ENCODE data around the gene ZNF214. TPM values are rescaled to one million over a fixed set of nuclear protein-coding genes. Genes with fewer than 3 reads are reported as not detected.
"Not testable (repeated sequence)": the region's sequence is repeated elsewhere in the genome, so short reads cannot be mapped to it uniquely, and the experiment has no call there.

Gene ZNF214
- polyA plus RNA-seq, 10 donors, result 1.3 to 3.0 (median 2.3) TPM

DNA sequence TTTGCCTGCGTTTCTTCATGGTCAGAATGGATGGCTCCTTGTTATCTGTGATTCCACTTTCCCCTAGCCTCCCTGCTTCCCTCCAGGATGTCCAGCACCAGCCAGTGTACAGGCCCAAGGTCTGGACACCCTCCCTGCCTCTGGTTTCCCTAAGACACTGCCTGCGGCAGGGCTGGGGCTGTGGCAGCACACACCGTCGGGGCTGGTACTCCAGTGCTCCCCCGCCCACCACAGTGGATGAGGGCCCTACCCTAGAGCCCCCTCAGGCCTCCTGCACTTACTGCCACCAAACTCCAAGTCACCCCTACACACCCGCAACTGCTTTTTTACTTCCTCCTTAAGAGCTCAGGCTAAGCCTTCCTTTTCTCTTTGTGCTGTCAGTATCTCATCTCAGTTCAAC is 28.9 kb downstream of the ZNF214 start:
- DNase-seq, result no peak

DNA sequence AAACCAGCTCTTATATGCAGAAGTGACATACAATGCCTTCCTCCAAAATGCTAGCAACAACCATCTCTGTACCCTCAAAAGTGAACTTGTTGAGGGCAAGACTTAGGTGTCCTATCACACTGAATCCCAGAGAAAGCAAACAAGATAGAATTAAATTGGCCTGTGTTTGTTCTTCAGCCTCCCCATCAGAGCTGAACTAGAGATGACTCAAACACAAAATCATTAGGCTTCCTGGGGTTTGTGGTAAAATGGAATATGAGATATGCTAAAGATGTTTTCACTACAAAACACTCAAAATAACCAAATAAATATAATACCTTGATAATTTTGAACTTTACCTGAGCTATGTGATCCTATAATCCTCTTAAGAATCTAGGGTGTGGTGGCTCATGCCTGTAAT is 31.6 kb downstream of the ZNF214 start:
- no peak for DNase-seq

DNA sequence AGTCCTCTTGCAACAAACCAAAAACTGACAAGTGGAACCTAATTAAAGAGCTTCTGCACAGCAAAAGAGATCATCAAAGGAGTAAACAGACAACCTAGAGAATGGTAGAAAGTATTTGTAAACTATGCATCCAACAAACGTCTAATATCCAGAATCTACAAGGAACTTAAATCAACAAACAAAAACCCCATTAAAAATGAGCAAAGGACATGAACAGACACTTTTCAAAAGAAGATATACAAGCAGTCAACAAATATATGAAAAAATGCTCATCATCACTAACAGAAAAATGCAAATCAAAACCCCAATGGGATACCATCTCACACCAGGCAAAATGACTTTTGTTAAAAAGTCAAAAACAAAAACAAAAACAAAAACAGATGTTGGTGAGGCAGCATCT is 33.7 kb downstream of the ZNF214 start:
- no peak for DNase-seq

DNA sequence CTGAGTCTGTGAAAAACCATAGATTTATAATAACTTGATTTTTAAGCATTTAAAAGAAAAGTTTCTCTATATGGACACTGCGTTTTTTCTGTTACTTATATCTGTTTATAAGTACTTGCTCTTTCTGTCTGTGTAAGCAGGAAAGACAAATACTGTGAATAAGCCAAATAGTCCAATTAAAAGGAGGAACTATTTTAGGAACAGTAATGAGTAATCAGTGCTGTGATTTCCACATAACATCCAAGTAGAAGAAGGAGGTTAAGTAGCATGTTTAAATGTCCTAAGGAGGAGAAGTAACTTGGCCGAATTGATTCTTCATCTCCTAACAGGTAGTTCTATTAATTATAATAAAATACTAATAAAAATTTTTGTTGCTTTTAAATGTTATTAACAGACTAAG is 40.8 kb downstream of the ZNF214 start:
- DNase-seq, result no peak

DNA sequence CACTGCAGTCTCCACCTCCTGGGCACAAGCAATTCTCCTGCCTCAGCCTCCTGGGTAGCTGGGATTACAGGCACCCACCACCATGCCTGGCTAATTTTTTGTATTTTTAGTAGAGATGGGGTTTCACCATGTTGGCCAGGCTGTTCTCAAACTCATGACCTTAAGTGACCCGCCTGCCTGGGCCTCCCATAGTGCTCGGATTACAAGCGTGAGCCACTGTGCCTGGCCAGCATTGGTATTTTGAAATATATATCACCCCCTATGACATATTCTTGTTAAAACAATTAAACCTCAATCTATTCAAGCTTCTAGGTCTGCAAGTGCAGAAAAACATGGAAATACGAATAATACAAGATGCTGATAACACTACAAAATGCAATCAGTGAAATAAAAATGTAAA is 50.3 kb downstream of the ZNF214 start:
- not testable (repeated sequence) for DNase-seq

DNA sequence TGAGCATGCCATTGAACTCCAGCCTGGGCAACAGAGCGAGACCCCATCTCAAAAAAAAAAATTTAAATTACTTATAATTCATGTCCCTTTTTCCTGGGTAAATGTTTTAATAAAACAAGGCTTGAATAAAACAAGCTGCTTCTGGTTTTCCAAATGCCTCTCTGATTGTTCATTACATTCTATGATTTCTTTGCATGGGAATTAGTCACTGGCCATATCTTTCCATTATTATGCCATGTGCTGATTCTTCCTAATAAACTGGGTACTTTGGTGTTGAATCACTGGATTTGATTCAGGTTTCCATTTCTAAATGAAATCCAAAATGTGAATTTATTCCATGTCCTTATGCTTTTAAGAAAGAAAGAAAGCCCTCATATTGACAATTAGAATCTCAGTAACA is 51.3 kb downstream of the ZNF214 start:
- peak in 1 of 3 donors; percentile 12 for DNase-seq

DNA sequence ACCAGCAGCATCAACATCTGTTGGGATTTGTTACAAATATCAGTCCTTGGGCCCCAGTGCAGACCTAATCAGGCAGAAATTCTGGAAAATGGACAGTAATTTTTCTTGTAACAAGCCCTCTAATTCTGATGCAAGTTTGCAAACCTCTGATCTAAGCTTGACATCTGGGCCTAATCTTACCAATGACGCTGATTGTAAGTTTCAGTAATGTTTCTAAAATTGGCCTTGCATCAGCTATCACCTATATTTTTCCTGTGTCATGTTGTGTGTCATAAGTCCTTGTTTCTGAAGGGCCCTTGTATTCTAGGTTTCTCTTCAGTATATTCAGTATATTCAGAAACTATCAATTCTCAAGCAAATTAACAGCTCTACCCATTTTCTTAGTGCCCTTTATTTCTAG is 57.5 kb downstream of the ZNF214 start:
- no peak for DNase-seq

DNA sequence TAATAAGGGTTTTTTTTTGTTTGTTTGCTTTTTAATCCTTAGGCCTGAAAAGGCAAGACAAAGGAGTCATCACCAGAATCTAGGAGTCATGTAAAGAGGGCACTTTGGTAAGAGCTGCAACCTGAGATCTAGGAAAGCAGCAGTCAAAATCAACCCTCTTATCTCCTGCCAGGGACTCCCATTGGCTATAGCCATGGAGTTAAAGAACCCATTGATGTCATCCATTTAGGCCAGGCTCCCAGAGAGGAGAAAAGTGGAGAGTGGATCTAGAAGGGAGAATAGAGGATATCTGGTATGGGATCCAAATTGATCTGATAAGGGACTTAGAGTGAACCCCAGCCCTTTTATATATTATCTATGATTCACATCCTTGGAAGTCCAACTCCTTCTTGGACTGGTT is 58.0 kb downstream of the ZNF214 start:
- DNase-seq, result no peak

DNA sequence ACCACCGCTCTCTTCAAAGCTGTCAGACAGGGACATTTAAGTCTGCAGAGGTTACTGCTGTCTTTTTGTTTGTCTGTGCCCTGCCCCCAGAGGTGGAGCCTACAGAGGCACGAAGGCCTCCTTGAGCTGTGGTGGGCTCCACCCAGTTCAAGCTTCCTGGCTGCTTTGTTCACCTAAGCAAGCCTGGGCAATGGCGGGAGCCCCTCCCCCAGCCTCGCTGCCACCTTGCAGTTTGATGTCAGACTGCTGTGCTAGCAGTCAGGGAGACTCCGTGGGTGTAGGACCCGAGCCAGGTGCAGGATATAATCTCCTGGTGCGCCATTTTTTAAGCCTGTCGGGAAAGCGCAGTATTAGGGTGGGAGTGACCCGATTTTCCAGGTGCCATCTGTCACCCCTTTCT is 65.9 kb downstream of the ZNF214 start:
- not testable (repeated sequence) for DNase-seq

Other genes with a start within 250 kb of the ZNF214 start
- under 1 TPM in 2 of 10 donors, not detected in 8; 0.09 to 0.16 TPM for gene OR2AG2, start 248.4 kb downstream of the ZNF214 start, polyA plus RNA-seq (ENCODE audit: insufficient read length in 10 of 10)
- under 1 TPM in 2 of 10 donors, not detected in 8; 0.04 to 0.10 TPM for gene OR2AG1, start 237.3 kb downstream of the ZNF214 start, polyA plus RNA-seq (ENCODE audit: insufficient read length in 10 of 10)
- gene OR6A2, start 220.7 kb downstream of the ZNF214 start, polyA plus RNA-seq (ENCODE audit: insufficient read length in 10 of 10), result not detected
- gene OR10A5, start 174.7 kb downstream of the ZNF214 start, polyA plus RNA-seq (ENCODE audit: insufficient read length in 10 of 10), result not detected
- gene OR10A2, start 157.3 kb downstream of the ZNF214 start, polyA plus RNA-seq (ENCODE audit: insufficient read length in 10 of 10), result not detected
- gene OR10A4, start 143.7 kb downstream of the ZNF214 start, polyA plus RNA-seq (ENCODE audit: insufficient read length in 10 of 10), result not detected
- gene OR2D2, start 127.8 kb downstream of the ZNF214 start, polyA plus RNA-seq (ENCODE audit: insufficient read length in 10 of 10), result not detected
- not detected for gene OR2D3, start 99.3 kb downstream of the ZNF214 start, polyA plus RNA-seq (ENCODE audit: insufficient read length in 10 of 10)
- gene ZNF215, start 93.9 kb downstream of the ZNF214 start, polyA plus RNA-seq (ENCODE audit: insufficient read length in 10 of 10), result 1 to 10 TPM in 3 of 10 donors, under 1 TPM in 7; 0.55 to 1.7 (median 0.97) TPM
- under 1 TPM in 9 of 10 donors, not detected in 1; 0.03 to 0.14 (median 0.08) TPM for gene NLRP14, start 133 bp upstream of the ZNF214 start, polyA plus RNA-seq (ENCODE audit: insufficient read length in 10 of 10)
- not detected for gene RBMXL2, start 68.7 kb upstream of the ZNF214 start, polyA plus RNA-seq (ENCODE audit: insufficient read length in 10 of 10)
- gene SYT9, start 231.6 kb upstream of the ZNF214 start, polyA plus RNA-seq (ENCODE audit: insufficient read length in 10 of 10), result 1 to 10 TPM in 2 of 10 donors, under 1 TPM in 8; 0.17 to 2.8 (median 0.40) TPM

All from muscle of back (tissue), 11 donors.